GM10847 (cell line): ENCODE results near the gene AADACL4.

Source experiments
- POLR2A ChIP-seq: IDR thresholded peaks from 2 replicates; pipeline ENCODE4 v1.6.1; 2011; ENCODE audit not compliant: insufficient read length; ENCODE audit errors: extremely low read depth

The AADACL4 gene

DNA sequence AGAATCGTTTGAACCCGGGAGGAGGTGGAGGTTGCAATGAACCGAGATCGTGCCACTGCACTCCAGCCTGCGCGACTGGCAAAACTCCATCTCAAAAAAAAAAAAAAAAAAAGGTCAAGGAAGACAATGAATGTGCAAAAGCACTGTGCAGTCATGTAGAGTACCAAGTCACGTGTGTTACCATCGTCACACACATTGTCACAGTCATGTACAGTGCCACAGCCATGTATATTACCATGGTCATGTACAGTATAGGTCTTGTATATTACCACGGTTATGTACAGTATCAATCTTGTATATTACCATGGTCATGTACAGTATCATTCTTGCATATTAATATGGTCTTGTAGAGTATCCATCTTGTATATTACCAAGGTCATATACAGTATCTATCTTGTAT, 38.9 kb upstream of the AADACL4 start:
- no peak for TF ChIP-seq POLR2A

DNA sequence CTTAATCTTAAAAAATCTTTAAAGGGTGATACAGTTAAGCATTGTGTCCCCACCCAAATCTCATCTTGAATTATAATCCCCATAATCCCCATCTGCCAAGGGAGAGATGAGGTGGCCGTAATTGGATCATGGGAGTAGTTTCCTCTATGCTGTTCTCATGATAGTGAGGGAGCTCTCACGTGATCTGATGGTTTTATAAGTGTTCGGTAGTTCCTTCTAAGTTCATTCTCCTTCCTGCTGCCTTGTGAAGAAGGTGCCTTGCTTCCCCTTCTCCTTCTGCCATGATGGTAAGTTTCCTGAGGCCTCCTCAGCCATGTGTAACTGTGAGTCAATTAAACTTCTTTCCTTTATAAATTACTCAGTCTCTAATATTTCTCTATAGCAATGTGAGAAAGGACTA, 36.6 kb upstream of the AADACL4 start:
- no peak for TF ChIP-seq POLR2A

DNA sequence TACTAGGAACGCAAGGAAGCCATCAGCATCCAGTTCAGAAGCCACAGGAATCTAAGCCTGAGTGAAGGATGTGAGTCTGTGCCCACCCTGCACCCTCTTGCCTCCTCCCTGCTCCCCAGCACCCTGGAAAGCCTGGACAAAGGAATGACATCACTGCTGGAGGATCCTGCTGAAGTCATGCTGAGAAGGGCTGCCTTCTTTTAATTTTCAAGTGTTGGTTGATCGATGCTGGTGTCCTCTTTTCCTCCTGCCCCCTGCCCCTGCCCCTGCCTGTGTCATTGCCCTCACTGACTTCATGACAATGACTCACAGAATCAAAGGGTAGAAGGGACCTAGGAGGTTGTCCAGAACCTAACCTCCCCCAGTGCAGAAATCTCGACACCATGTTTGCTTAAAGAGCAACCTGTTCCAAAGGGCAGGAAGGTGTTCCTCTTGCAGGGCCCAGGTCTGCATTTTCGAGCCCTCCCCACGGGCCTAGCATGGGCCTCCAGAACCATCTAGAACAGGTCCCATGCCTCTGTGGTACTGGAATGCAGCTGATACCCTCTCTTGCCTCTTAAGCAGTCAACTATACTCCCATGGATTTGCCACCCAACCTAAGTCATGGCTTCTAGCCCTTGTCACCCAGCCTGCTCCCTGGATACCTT, 35.5 kb upstream of the AADACL4 start:
- no peak for TF ChIP-seq POLR2A

DNA sequence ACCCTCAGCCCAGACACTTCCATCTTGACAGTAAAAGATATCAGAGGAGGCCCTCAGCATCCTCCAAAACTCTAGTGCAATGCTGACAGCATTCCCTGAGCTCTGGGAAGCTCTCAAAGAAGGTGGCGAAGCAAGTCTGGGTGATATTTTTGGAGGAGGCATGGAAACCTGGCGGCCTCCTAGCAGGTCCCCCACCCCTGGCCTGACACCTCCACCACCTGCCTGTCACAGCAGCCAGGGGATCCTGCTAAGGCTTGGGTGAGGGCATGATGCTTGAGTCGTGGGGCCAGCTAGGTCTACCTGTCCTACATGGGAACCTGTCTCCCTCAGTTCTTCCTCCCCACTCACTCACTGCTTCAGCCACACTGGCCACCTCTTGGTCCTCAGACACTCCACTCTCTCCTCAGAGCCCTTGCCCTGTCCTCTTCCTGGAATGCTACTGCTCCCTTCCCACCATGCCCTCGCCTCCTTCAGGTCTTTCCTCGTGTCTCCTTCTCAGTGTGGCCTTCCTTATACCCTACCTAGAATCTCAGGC, 34.3 kb upstream of the AADACL4 start:
- TF ChIP-seq POLR2A = no peak

DNA sequence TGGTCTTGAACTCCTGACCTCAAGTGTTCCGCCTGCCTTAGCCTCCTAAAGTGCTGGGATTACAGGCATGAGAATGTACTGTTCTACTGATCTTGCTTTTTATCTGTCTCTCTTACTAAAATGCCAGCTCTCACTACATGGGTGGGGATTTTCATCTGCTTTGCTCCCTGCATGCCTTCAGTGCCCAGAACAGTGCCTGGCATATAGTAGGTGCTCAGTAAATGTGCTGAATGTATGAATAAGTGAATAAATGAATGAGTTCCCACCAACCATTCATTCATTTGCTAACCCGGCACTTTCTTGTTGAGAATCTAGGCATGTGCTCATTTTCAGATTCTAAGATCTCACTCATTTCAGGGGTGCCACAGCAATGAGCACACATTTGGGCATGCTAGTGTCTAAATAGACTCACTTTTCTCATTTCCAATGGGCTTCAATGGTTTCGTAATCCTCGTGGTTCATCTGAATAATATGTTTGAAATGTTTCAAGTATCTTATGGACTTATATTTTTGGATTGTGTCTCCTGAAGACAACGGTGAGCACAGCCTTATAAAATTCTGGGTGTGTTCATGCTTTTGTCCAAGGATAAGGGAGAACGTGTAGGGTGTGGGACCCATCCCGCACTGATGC, 33.5 kb upstream of the AADACL4 start:
- TF ChIP-seq POLR2A = no peak

DNA sequence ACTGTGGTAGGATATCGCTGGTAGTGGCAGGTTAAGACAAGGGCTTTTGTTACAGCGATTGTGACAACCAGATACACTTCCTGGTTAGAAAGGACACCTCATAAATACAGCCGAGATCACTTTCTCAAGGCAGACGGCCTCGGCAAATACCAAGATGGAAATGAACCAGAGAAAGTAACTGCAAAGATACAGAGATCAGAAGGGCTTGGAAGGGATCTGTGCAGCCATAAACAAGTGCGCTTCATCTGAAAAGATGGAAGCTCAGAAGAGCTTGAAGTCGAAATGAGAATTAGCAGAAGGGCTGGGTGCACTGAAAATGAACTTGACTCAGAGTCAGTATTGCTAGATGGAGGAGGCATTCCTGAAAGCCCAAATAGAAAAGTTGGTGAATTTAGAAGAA, 32.9 kb upstream of the AADACL4 start:
- TF ChIP-seq POLR2A = no peak

DNA sequence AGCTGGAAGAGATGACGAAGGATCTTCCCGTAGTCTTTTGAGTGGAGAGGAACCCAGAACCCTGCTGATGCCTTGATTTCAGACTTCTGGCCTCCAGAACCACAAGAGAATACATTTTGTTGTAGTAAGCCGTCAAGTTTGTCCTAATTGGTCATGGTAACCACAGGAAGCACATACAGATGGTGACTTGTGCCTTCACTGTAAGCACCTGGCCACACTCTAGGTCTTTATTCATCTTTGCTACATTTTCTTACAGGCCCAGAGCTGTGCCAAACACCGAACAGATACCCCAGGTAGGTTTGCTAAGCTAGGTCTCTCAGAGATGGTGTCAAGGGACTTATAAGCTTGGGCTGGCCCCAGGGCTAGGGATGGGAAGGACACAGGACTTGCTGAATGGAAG, 30.7 kb upstream of the AADACL4 start:
- TF ChIP-seq POLR2A = no peak

DNA sequence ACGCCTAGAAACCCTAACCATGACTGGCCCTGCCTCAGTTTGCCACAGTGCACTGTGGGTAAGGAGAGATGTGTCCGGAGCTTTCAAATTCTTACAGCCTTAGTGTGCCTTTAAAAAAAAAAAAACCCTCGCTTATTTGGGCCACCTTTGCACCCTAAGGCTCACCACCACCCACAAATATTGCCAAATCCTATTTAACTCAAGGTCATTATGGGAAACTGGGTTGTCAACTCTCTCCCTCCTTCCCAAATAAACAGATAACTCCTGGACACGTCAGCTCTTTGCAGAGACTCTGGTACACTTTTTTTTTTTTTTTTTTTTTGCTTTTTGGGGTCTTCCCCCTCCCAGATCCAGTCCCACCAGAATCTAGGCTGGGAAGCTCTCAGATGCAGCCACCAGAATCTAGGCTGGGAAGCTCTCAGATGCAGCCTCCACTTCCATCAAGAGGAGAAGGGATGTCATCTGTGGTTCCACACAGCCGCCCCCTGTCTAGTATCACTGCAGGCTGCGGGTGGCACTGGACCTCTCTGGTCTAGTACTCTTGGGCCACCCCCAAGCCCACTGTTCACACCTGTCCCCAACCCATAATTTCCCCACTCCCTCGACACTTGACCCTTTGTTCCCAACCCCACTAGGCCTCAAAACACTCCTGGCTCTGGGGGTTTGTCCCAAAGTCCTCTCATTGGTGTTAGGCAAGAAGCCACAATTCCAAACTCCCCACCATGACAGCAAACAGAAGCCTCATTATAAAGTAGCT, 29.3 kb upstream of the AADACL4 start:
- TF ChIP-seq POLR2A = no peak

DNA sequence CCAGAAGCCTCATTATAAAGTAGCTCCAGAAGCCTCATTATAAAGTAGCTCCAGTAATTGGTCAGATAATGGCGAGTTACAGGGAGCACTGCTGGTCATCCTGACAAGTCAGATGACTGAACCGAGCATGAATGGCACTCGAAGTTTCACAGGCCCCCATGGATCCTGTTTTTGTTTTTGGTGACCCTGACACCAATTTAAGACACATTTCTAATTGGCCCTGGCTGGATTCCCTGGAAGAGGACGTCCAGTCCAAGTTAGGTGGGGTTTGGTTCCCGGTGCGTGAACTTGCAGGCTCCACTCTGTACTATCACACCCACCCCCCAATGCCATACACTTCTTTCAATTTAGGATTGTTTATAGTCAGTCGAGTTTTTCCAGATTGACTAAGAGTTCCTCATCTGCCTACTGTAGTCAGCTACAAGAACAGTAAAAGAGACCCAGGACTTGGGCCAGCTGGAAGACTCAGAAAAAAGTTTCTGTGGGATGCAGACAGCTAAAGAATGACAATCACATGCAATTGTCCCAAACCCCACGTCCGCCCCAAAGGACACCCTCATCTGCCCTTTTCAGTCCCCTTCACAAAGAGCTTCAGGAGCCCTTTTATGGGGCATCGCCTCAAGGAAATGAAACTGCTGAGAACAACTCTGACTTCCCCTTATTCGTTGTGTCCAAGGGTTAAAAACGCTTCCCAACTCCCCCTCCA, 28.6 kb upstream of the AADACL4 start:
- TF ChIP-seq POLR2A = no peak

DNA sequence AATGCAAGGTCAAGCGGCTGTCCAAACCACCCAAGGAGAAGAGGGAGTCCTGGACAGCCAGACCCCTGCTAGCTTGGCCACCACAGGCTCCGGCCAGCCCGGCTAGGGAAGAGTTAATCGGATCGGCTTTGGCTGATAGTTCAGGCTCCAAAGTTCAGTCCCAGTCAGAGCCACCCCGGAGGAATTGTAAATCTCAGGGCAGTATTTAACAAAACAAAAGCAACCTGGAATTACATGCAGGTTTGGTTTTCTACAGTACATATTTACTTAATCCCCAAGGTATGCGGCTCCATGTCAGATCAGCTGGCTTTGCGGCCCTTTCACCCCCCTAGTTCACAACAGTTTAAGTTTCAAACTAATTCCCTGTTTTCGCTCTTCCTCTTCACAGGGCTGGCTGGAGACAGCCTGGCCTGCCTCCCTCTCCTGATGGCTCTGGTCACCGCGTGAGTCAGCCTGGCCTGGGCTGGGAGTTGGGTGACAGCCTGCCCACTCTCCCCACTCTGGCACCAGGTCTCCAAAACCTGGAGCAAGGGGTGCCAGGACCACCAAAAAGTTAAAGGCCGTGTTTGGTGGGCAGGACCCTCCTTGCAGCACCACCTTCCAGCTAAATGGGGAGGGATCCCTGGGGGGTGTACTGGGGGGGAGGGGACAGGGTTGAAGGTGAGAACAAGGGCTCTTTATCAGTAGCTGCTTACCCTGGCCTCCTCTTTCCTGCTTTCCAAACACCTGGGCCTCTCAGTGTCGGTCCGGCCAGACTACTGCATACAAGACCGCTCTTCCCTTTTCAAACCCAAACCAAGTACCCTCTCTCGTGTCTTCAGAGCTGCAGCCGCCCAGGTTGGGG, 27.8 kb upstream of the AADACL4 start:
- TF ChIP-seq POLR2A = no peak

DNA sequence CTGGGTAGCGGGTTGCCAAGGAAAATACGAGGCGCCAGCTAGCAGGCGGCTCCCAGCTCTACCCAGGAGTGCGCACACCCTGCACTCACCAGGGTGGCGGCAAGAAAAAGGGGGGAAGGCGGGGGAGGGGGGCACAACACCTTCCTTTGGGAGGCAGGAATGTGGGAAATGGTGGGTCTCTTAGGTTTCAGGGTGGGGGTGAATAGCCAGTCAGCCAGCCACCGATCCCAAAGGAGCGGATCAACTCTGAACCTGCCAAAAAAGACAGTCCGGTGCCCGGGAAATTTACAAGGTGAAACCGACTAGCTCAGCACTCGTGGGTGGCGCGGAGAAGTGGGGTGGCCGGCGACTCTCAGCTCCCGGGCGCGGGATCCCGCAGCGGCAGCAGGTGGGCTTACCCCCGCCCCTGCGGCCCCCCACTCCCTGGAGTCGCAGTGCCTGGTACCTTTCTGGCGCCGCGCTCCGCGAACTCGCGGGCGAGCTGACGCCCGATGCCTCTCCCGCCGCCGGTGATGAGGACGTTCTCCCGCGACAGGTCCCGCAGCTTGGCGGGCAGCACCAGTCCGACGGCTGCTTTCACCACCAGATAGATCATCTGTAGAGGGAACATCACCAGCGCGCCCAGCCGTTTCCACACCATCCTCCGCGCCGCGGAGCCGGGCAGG, 27.0 kb upstream of the AADACL4 start:
- TF ChIP-seq POLR2A = no peak

DNA sequence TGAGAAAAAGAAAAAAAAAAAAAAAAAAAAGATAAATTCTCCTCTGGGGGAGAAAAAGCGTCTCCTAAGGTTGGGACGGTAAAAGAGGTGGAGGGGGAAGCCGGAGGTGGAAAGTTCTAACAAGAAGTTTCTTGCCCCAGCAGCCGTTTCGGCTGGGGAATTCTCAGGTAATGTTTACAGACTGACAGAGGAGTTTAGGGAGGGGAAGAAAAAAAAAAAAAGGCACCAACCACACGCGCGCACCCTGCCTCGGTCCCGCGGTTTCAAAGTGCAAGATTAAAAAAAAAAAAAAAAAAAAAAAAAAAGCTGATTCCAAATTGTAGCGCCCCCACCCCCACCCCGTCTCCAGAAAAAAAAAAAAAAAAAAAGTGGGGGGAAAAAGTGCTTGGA, 26.4 kb upstream of the AADACL4 start:
- no peak for TF ChIP-seq POLR2A

DNA sequence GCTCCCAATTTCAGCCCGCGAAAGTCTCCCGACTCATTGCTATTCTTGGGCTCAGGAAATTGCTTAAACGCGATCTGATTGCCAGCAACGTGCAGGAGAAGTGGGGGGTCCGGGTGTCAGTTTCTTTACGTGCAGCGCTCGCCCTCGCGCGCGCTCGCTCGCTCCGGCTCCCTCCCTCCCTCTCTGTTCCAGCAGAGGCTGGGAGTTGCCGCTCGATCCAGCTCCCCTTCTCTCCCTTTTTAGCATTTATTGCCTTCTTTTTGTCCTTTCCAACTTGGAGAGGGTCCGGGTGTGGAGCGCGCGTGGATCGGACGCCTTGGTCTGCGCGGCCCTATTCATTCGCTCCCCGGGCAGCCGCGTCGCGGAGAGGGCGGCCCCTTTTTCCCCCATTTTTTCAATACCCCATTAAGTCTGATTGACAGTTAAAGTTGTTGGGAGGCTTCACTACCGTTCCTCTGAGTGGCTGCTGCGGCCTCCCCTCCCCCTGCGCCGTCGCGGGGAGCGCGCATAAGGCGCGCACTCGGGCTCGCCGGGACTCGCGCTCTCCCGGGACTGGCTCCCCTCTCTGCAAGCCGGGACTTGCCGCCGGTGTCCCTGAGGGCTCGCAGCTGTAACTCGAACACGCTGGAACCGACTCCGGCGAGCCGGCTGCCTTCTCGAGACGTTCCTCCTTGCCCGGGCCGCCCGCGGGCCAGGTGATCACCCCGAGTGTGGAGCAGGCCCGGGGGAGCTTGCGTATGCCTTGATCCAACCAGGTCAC, 25.8 kb upstream of the AADACL4 start, which contains the start of gene DHRS3:
Gene DHRS3 (minus strand): TSS at position 310 of the 760 bp plus-strand sequence. CDS start 862 bp downstream, outside the sequence.
- no peak for TF ChIP-seq POLR2A
